ENCODE measurements around the gene RPL13A. TPM values are rescaled to one million over a fixed set of nuclear protein-coding genes. Genes with fewer than 3 reads are reported as not detected.

RPL13A gene
- total and polyA plus RNA-seq, 2 of the 13 experiments (the other 11 are each of a cell fraction or from before 2014, with no cell fraction given), result 2,601 to 3,407 TPM

DNA sequence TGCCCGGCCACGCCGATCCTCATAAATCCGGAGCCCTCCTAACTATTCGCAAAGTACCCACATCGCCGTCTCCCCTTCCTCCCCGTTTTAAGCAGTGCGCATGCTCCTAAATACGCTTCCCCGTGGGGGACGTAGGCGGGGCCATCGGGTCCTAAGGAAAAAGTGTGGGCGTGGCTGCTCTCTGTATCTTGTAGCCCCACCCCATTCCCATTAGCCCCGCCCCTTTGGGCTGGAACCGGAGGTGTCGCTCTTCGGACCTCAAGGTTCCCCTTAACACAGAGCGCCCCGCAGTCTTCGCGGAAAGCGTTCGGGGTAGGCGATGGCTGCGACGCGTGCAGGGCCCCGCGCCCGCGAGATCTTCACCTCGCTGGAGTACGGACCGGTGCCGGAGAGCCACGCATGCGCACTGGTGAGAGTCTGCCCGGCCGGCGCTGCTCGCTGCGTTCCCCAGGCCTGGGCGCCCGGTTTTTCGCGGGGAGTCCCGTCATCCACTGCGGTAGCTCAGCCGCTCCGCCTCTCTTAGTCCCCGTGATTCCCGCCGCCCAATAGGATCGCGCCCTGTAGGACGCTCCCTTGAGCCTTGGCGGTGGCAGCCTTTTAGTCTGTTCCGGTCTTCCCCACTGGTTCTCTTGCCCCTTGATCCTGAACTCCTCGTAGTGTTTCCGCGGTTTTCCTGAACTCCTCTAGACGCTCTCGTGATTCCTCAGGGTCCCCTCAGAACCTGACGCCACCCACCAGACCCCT is 34.2 kb upstream of the RPL13A start, which contains the start of gene ALDH16A1 (continued):
- peak; percentile 77 for TF ChIP-seq CAMTA2 (CRISPR knock-in tag; IDR thresholded peaks at IDR 0.05; ENCODE audit: borderline replicate concordance)
- TF ChIP-seq ZNF713 (CRISPR knock-in tag; IDR thresholded peaks at IDR 0.05), result no peak
- no peak for TF ChIP-seq ZNF432 (CRISPR knock-in tag; IDR thresholded peaks at IDR 0.05; ENCODE audit: borderline replicate concordance)
- TF ChIP-seq, protein P1, sequence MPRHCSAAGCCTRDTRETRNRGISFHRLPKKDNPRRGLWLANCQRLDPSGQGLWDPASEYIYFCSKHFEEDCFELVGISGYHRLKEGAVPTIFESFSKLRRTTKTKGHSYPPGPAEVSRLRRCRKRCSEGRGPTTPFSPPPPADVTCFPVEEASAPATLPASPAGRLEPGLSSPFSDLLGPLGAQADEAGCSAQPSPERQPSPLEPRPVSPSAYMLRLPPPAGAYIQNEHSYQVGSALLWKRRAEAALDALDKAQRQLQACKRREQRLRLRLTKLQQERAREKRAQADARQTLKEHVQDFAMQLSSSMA (CRISPR knock-in tag; IDR thresholded peaks at IDR 0.05), result peak; percentile 99
- TF ChIP-seq SRSF4 (IDR thresholded peaks at IDR 0.05; ENCODE audit: low read depth, low read length, poor library complexity, severe bottlenecking), result no peak
- TF ChIP-seq, protein P2, sequence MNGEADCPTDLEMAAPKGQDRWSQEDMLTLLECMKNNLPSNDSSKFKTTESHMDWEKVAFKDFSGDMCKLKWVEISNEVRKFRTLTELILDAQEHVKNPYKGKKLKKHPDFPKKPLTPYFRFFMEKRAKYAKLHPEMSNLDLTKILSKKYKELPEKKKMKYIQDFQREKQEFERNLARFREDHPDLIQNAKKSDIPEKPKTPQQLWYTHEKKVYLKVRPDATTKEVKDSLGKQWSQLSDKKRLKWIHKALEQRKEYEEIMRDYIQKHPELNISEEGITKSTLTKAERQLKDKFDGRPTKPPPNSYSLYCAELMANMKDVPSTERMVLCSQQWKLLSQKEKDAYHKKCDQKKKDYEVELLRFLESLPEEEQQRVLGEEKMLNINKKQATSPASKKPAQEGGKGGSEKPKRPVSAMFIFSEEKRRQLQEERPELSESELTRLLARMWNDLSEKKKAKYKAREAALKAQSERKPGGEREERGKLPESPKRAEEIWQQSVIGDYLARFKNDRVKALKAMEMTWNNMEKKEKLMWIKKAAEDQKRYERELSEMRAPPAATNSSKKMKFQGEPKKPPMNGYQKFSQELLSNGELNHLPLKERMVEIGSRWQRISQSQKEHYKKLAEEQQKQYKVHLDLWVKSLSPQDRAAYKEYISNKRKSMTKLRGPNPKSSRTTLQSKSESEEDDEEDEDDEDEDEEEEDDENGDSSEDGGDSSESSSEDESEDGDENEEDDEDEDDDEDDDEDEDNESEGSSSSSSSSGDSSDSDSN (CRISPR knock-in tag; IDR thresholded peaks at IDR 0.05), result peak; percentile 42; the same call in 1 of the 2 replicates
- TF ChIP-seq ZNF570 (CRISPR knock-in tag; IDR thresholded peaks at IDR 0.05; ENCODE audit: borderline replicate concordance), result no peak
- TF ChIP-seq, protein P3, sequence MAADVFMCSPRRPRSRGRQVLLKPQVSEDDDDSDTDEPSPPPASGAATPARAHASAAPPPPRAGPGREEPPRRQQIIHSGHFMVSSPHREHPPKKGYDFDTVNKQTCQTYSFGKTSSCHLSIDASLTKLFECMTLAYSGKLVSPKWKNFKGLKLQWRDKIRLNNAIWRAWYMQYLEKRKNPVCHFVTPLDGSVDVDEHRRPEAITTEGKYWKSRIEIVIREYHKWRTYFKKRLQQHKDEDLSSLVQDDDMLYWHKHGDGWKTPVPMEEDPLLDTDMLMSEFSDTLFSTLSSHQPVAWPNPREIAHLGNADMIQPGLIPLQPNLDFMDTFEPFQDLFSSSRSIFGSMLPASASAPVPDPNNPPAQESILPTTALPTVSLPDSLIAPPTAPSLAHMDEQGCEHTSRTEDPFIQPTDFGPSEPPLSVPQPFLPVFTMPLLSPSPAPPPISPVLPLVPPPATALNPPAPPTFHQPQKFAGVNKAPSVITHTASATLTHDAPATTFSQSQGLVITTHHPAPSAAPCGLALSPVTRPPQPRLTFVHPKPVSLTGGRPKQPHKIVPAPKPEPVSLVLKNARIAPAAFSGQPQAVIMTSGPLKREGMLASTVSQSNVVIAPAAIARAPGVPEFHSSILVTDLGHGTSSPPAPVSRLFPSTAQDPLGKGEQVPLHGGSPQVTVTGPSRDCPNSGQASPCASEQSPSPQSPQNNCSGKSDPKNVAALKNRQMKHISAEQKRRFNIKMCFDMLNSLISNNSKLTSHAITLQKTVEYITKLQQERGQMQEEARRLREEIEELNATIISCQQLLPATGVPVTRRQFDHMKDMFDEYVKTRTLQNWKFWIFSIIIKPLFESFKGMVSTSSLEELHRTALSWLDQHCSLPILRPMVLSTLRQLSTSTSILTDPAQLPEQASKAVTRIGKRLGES (CRISPR knock-in tag; IDR thresholded peaks at IDR 0.05; ENCODE audit: borderline replicate concordance), result no peak
- no peak for TF ChIP-seq ISL2 (CRISPR knock-in tag; IDR thresholded peaks at IDR 0.05)
- TF ChIP-seq ZNF556 (CRISPR knock-in tag; IDR thresholded peaks at IDR 0.05; ENCODE audit: borderline replicate concordance), result no peak
- TF ChIP-seq PHB2 (IDR thresholded peaks at IDR 0.05; ENCODE audit: partially characterized antibody), result no peak
- no peak for TF ChIP-seq ZNF878 (CRISPR knock-in tag; IDR thresholded peaks at IDR 0.05)
- no peak for TF ChIP-seq U2AF1 (optimal IDR thresholded peaks at IDR 0.05; ENCODE audit: low read depth, low read length)
- peak; percentile 49; the same call in 1 of the 2 replicates for TF ChIP-seq NR2F2 (IDR thresholded peaks at IDR 0.05; ENCODE audit: borderline replicate concordance, low read depth)
- no peak for TF ChIP-seq SRF (IDR thresholded peaks at IDR 0.05; ENCODE audit: low read depth, low read length)
- 0 out of 2 replicates have a peak, but pooled peaks have one; percentile 37 for TF ChIP-seq WIZ (CRISPR knock-in tag; IDR thresholded peaks at IDR 0.05)
- TF ChIP-seq ZNF768 (CRISPR knock-in tag; IDR thresholded peaks at IDR 0.05), result no peak; the same call in 1 of the 2 replicates
- TF ChIP-seq ZNF430 (CRISPR knock-in tag; IDR thresholded peaks at IDR 0.05), result no peak
- TF ChIP-seq ZNF598 (CRISPR knock-in tag; IDR thresholded peaks at IDR 0.05; ENCODE audit: borderline replicate concordance), result no peak
- TF ChIP-seq, protein P4, sequence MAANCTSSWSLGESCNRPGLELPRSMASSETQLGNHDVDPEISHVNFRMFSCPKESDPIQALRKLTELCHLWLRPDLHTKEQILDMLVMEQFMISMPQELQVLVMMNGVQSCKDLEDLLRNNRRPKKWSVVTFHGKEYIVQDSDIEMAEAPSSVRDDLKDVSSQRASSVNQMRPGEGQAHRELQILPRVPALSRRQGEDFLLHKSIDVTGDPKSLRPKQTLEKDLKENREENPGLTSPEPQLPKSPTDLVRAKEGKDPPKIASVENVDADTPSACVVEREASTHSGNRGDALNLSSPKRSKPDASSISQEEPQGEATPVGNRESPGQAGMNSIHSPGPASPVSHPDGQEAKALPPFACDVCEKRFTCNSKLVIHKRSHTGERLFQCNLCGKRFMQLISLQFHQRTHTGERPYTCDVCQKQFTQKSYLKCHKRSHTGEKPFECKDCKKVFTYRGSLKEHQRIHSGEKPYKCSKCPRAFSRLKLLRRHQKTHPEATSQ (CRISPR knock-in tag; IDR thresholded peaks at IDR 0.05; ENCODE audit: borderline replicate concordance), result no peak
- TF ChIP-seq, protein P5, sequence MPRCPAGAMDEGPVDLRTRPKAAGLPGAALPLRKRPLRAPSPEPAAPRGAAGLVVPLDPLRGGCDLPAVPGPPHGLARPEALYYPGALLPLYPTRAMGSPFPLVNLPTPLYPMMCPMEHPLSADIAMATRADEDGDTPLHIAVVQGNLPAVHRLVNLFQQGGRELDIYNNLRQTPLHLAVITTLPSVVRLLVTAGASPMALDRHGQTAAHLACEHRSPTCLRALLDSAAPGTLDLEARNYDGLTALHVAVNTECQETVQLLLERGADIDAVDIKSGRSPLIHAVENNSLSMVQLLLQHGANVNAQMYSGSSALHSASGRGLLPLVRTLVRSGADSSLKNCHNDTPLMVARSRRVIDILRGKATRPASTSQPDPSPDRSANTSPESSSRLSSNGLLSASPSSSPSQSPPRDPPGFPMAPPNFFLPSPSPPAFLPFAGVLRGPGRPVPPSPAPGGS (CRISPR knock-in tag; IDR thresholded peaks at IDR 0.05), result peak; percentile 40; the same call in 1 of the 2 replicates

Measured in HepG2 (cell line).